Activated CD4-positive, alpha-beta T cell treated with anti-CD3 and anti-CD28 coated beads for 1 hour (primary cell): Measurements from ENCODE around the gene THOC5.
"Not testable (repeated sequence)": the region's sequence is repeated elsewhere in the genome, so short reads cannot be mapped to it uniquely, and the experiment has no call there.

Experiments
- DNase-seq: peaks from one replicate; pipeline ENCODE4 v3.0.0-alpha.2; 2020

THOC5 gene

DNA sequence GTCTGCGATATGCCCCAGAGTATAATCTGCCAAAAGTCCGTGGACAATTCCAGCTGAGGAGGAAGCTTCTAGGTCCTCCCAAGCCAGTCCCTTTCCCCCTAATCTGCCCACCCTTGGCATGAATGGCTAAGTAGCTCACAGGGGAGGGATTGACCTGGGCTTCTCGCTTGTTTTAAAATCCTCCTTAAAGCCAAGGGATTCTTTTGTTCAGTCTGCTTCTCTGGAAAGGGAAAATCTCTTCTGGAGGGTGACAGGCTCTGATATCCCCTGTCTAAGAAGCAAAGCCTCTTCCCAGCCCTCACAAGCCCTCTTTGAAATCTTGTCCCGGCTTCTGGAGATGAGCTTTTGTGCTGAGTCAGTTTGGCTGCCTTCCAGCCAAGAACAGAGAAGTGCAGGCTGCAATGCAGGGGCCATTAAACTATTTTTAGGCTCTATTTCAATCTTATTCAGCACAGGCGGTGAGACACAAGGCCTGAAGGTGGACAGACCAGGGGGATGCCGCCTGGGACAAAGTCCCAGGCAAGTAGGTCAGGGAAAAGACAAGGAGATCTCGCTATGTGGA is 49.7 kb downstream of the THOC5 start:
- no peak for DNase-seq

DNA sequence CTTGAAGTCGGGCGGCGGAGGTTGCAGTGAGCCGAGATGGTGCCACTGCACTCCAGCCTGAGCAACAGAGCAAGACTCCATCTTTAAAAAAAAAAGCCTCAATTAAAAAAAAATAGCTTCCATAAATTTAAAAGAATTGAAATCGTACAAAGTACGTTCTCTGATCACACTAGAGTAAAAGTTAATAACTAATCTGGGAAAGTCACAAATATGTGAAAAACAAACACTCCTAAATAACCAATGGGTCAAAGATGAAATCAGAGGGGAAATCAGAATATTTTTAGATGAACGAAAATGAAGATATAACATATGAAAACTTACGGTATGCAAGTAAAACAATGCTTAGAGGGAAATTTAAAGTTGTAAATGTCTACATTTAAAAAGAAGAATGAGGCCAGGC is 53.7 kb downstream of the THOC5 start:
- no peak for DNase-seq

DNA sequence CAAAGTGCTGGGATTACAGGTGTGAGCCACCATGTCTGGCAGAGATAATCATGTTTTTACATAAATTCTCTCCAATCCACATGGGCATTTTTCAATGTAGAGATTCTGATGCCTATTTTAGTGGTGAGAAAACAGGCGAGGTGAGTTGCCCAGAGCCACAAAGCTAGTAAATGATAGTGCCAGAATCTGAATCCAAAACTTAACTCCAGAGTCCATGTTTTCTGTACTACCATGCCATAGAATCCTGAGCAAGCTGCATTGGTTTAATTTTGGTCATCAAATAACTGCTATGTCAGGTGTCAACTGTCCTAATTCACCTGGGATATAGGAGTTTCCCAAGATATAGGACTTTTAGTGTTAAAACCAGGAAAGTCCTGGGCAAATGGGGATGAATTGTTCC is 59.9 kb downstream of the THOC5 start:
- no peak for DNase-seq

- DNase-seq = no peak
Observed at GRCh38 chr22:29491012-29491411, 62.5 kb downstream of the THOC5 start.

GRCh38 chr22:29489127-29489780 is 64.3 kb downstream of the THOC5 start:
- DNase-seq = not testable (repeated sequence)

- no peak for DNase-seq
Observed at GRCh38 chr22:29487426-29487986, 66.1 kb downstream of the THOC5 start.

DNA sequence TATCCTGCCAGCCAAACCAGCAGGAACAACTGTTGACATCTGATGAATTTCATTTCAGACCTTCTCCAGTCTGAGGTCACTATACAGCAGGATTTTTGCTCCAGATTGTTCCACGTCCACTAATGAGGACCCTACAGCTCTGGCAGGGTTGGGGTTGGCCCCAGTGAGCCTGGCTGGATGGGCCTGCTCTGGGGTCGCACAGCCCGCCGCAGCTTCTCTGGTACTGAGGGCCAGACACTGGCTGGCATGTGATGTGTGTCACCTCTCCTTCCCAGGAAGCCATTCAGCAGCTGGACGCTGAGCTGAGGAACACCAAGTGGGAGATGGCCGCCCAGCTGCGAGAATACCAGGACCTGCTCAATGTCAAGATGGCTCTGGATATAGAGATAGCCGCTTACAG is 68.1 kb downstream of the THOC5 start:
- DNase-seq = no peak

GRCh38 chr22:29484642-29485041 is 68.9 kb downstream of the THOC5 start:
- no peak for DNase-seq

DNA sequence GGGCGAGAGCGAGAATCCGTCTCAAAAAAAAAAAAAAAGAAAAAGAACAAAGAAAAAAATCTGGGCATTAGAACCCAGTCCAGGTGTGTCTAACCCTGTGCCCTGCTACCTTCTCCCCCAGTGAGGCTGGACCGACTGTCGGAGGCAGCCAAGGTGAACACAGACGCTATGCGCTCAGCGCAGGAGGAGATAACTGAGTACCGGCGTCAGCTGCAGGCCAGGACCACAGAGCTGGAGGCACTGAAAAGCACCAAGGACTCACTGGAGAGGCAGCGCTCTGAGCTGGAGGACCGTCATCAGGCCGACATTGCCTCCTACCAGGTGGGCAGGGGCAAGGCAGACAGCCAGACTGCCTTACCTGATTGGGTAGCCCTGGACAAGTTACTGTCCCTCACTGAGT is 70.3 kb downstream of the THOC5 start:
- DNase-seq = no peak

- DNase-seq = no peak
Observed at GRCh38 chr22:29482726-29483125, 70.8 kb downstream of the THOC5 start.

DNA sequence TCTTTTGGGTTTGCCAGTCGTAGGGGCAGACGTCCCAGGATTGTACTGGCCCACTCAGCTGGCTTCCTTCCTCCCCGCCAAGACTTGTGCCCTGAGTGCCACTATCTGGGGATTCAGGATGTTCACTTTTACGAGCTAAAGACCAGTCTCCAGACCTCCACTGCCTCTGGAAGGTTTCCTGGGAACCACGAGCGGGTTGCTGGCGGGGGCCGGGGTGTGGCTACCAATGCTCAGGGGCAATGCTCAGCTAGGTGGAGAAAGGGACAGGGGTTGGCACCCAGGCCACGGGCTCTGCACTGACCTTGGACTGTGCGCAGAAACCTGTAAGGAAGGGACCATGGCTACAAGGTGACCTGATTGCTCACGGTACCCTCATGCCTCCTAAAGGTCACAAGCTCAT is 71.3 kb downstream of the THOC5 start:
- DNase-seq = no peak

DNA sequence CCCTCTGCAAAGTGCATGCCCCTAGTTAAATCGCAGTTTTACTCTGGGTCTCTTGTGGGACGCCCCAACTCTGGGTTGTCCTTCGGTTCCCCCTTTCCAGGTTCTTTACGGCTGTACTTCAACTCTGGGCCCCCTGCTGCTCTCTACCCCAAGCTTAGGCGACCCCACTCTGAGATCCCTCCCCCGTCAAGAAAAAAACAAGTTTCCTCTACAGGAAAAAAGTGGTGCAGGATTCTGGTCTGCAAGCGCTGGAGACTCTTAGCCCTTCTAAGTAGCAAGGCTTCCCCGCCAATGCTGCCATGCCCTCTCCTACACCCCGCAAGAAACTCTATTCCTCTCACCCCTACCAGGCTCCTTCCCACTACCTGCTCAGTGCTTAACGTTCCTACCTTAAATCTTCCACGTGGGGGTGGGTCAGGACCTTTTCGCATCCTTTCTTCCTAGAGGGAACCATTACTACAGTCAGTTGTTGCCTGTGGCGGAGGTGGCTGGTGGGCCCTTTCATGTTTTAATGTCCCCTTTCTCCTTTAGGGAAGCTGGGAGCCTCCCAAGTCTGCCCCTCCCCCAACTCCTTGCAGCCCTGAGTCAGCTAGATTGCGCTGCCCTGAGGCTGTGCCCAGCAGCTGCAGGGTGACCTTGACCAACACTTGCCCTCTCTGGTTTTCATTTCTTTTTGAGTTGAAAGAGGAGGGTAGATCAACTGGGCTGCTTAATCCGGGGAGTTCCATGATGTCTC is 72.1 kb downstream of the THOC5 start:
- no peak for DNase-seq

GRCh38 chr22:29480512-29481264 is 72.9 kb downstream of the THOC5 start:
- no peak for DNase-seq

DNA sequence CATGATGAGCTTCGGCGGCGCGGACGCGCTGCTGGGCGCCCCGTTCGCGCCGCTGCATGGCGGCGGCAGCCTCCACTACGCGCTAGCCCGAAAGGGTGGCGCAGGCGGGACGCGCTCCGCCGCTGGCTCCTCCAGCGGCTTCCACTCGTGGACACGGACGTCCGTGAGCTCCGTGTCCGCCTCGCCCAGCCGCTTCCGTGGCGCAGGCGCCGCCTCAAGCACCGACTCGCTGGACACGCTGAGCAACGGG is 73.4 kb downstream of the THOC5 start:
- DNase-seq = no peak

- DNase-seq = no peak
Observed at GRCh38 chr22:29479417-29480261, 73.9 kb downstream of the THOC5 start, which contains the start of gene NEFH. Gene NEFH (plus strand): TSS chr22:29480218. CDS start chr22:29480263, 45 bp downstream.

DNA sequence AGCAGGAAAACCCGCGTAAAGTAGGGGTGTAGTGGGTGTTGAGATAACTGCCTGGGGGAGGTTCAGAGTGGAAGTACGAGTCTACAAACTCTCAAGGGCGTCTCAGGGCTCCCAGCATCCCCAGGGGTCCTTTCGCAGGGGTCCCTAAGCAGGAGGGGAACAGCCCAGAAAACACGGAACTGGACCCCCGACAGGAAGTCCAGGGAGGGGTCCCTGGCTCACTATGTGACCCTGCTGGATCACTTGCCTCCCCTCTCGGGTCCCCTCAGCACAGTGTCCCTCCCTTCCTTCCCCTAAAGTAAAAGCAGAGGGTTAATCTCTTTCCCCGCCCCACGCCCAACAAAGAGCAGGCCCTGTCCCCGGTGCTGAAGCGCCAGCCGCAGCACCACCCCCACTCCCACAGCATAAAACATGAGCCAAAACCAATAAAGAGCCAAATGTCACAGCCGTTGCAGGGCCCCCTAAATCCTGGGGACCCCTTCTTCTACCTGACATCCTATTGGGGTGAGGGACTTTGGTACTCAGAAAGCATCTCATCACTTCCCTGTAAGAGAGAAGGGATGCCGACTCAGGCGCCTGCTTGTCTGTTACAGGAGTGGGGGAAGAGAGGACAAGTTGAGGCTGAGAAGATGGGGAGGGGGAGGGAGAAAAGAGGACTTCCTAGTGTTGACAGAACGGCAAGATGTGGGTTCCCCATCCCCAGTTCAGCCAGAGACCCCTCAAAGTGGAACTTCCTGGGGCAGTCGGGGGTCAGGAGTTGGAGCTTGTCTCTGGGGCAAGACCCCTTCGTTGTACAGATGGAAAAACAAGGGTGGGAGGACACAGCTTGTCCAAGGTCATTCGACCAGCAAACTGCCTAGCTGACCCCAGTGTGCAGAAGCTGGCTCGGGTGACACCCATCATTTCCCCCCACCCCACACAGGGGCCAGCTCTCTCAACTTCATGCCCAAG is 75.0 kb downstream of the THOC5 start:
- DNase-seq = no peak

GRCh38 chr22:29477723-29478318 is 75.7 kb downstream of the THOC5 start:
- no peak for DNase-seq

GRCh38 chr22:29476116-29476515 is 77.4 kb downstream of the THOC5 start:
- DNase-seq = no peak

DNA sequence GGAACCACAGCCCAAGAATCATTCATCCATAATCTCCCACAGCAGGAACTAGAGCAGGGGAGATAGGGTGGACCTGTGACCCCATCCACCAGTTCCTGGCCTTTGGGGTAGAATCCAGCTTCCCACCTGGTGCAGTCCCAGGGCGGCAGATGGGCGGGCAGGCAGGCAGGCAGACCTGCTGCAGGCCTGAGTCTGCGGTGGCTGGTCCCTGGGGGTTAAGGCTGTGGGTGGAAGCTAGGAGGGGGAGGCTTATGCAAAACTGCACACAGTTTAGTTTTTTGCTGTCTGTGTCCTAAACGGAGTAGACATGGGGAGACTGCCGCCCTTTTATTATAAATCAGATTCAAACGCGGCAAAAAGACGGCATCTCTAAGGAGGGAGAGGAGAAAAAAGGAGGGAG is 78.0 kb downstream of the THOC5 start:
- DNase-seq = no peak

GRCh38 chr22:29473001-29473400 is 80.6 kb downstream of the THOC5 start:
- DNase-seq = no peak
